CD14-positive monocyte (primary cell): ENCODE data around the gene GOLPH3. TPM values are rescaled to one million over a fixed set of nuclear protein-coding genes. Genes with fewer than 3 reads are reported as not detected.

ENCODE experiments used
- DNase-seq, 3 donors: peaks; one replicate each; pipeline ENCODE4 v3.0.0-alpha.2; 2011 to 2022
- H2AFZ ChIP-seq: 2 replicates; pipeline ENCODE4 v1.6.0; 2012; ENCODE audit warnings: mild to moderate bottlenecking, low read depth, low read length, inconsistent platforms; ENCODE audit not compliant: insufficient read depth, poor library complexity, severe bottlenecking
- H3K27ac ChIP-seq, 2 donors: 1 replicate in 1 of 2; 2 replicates in 1 of 2; pipeline ENCODE4 v1.5.1; 2012 to 2013; ENCODE audit warnings: low read length in 2 of 2, control low read depth in 1 of 2, inconsistent platforms in 1 of 2, low read depth in 1 of 2, mild to moderate bottlenecking in 1 of 2
- H3K27me3 ChIP-seq, 2 donors: one replicate each; pipeline versions ENCODE4 v1.6.0 to v1.6.1; 2011 to 2013; ENCODE audit warnings: low read length in 2 of 2; ENCODE audit not compliant: control insufficient read depth in 2 of 2, insufficient read depth in 2 of 2
- H3K36me3 ChIP-seq, 2 donors: replicated peaks in 1 of 2; 1 replicate in 1 of 2; 2 replicates in 1 of 2; pipeline versions ENCODE4 v1.5.1 to v1.6.1; 2012 to 2013; ENCODE audit warnings: low read length in 2 of 2, control low read depth in 1 of 2, inconsistent platforms in 1 of 2, mild to moderate bottlenecking in 1 of 2; ENCODE audit not compliant: insufficient read depth in 2 of 2, control insufficient read depth in 1 of 2
- H3K4me1 ChIP-seq, 2 donors: 1 replicate in 1 of 2; 2 replicates in 1 of 2; pipeline versions ENCODE4 v1.5.1 to v1.6.1; 2012 to 2013; ENCODE audit warnings: low read length in 2 of 2, control low read depth in 1 of 2, inconsistent platforms in 1 of 2, mild to moderate bottlenecking in 1 of 2, moderate library complexity in 1 of 2; ENCODE audit not compliant: insufficient read depth in 2 of 2, control insufficient read depth in 1 of 2
- H3K4me2 ChIP-seq: replicated peaks from 2 replicates; pipeline ENCODE3; 2012; ENCODE audit warnings: low read length, moderate library complexity, mild to moderate bottlenecking; ENCODE audit not compliant: poor library complexity, severe bottlenecking; ENCODE audit errors: extremely low read depth
- H3K4me3 ChIP-seq, 3 experiments: fragments of 200-600 bp in 1 of 3; sonication (generic) in 1 of 3; replicated peaks in 1 of 3; 1 replicate in 2 of 3; 2 replicates in 1 of 3; pipeline ENCODE4 v1.5.1; 2011 to 2013; ENCODE audit warnings: low read length in 3 of 3, mild to moderate bottlenecking in 3 of 3, control low read depth in 2 of 3, low read depth in 2 of 3, inconsistent platforms in 1 of 3, moderate library complexity in 1 of 3
- H3K79me2 ChIP-seq: 2 replicates; pipeline ENCODE4 v1.6.0; 2012; ENCODE audit warnings: mild to moderate bottlenecking, control low read depth, inconsistent platforms, low read length, moderate library complexity; ENCODE audit not compliant: insufficient read depth
- H3K9ac ChIP-seq: 2 replicates; pipeline ENCODE4 v1.6.0; 2017; ENCODE audit warnings: low read length, mild to moderate bottlenecking; ENCODE audit not compliant: insufficient read depth, poor library complexity, severe bottlenecking
- H3K9me3 ChIP-seq, 2 donors: replicated peaks in 1 of 2; 1 replicate in 1 of 2; 2 replicates in 1 of 2; pipeline versions ENCODE4 v1.5.1 to v1.6.1; 2012 to 2013; ENCODE audit warnings: low read length in 2 of 2, control low read depth in 1 of 2; ENCODE audit not compliant: control insufficient read depth in 1 of 2, insufficient read depth in 1 of 2
- H4K20me1 ChIP-seq: 2 replicates; pipeline ENCODE4 v1.6.0; 2012; ENCODE audit warnings: mild to moderate bottlenecking, low read length, control low read depth, moderate library complexity; ENCODE audit not compliant: insufficient read depth
- H3K27ac Mint-ChIP-seq, 7 donors: one replicate each; pipeline ENCODE4 v1.8.0; 2020; ENCODE audit warnings: mild to moderate bottlenecking in 7 of 7, mixed read lengths in 7 of 7, moderate library complexity in 6 of 7, inconsistent platforms in 2 of 7
- H3K27me3 Mint-ChIP-seq, 3 donors: one replicate each; pipeline ENCODE4 v1.8.0; 2021 to 2022; ENCODE audit warnings: low read depth in 3 of 3, mild to moderate bottlenecking in 3 of 3, mixed read lengths in 3 of 3, moderate library complexity in 3 of 3, inconsistent platforms in 1 of 3
- H3K36me3 Mint-ChIP-seq, 2 donors: one replicate each; pipeline ENCODE4 v1.8.0; 2020; ENCODE audit warnings: mixed read lengths in 2 of 2, inconsistent platforms in 1 of 2, mild to moderate bottlenecking in 1 of 2
- H3K4me1 Mint-ChIP-seq: one replicate; pipeline ENCODE4 v1.8.0; 2020; ENCODE audit warnings: mild to moderate bottlenecking, mixed read lengths
- H3K4me3 Mint-ChIP-seq, 2 donors: one replicate each; pipeline ENCODE4 v1.8.0; 2020; ENCODE audit warnings: mild to moderate bottlenecking in 2 of 2, mixed read lengths in 2 of 2, moderate library complexity in 1 of 2
- H3K9me3 Mint-ChIP-seq, 7 donors: one replicate each; pipeline ENCODE4 v1.8.0; 2020 to 2022; ENCODE audit warnings: mixed read lengths in 7 of 7, mild to moderate bottlenecking in 6 of 7, moderate library complexity in 6 of 7, inconsistent platforms in 2 of 7
- WGBS: methylation state at CpG from one replicate; pipeline ENCODE4 v1.1.5; 2013; ENCODE audit warnings: missing lambda C conversion rate; ENCODE audit not compliant: insufficient coverage; 5-methylcytosine and 5-hydroxymethylcytosine counted together
- intact Hi-C, 2 donors: fragments of 100-400 bp; cut with micrococcal nuclease; formaldehyde crosslinking; loops; one replicate each; pipeline versions ENCODE4 v1.15.0 to v1.15.1; 2023
- polyA plus RNA-seq, 3 donors: library from polyadenylated mRNA; depleted of rRNA in 1 of 3; unstranded in 2 of 3; stranded (reverse) in 1 of 3; fragments of 300-500 nt in 2 of 3; fragments of >200 nt in 1 of 3; fragmentation: Illumina TruSeq in 2 of 3; gene quantifications; 1 replicate in 2 of 3; 2 replicates in 1 of 3; pipeline ENCODE4 v1.2.3, GENCODE V29; 2012 to 2021
- TF ChIP-seq, protein P1 (sequence below): fragments of 200-600 bp; IDR thresholded peaks from one replicate; pipeline ENCODE4 v1.8.0; 2022; ENCODE audit warnings: antibody characterized with exemption, mild to moderate bottlenecking

Gene GOLPH3
- polyA plus RNA-seq, 3 donors = 25.1 to 108 (median 105) TPM

DNA sequence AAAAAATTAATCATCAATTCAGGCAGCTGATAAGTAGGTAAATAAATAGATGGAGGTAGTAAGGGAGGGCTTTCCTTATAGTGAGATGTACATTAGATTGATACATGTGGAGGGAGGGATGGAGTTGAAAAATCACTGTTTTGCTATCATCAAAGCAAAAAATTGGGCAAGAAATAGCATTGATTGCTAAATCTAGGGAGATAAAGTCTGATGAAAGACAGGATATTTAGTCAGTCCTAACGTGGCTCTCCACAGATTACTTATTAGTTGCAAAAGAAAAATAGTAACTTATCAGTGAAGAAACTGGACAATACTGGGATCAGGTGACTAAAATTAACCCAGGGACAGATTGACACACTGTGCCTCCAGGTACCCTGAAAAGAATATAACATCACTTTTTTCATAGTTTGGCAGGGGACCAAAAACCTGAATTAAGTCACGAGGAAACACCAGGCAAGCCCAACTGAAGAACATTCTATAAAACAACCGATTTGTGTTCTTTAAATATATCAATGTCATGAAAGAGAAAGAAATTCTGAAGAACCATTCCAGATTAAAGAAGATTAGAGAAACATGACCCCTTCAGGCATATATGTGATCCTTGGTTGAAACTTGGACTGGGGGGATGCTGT, 27.1 kb upstream of the GOLPH3 start:
- H3K4me3 Mint-ChIP-seq = no peak overlapping the region
- H2AFZ ChIP-seq = no peak overlapping the region
- no peak overlapping the region for H3K9ac ChIP-seq
- peaks cover 37 to 42% of the 10 kb centered on the region in 2 donors for H3K4me1 ChIP-seq
- no peaks in the 10 kb centered on the region for H3K79me2 ChIP-seq
- H3K36me3 Mint-ChIP-seq = no peaks in the 10 kb centered on the region
- intact Hi-C loops = no loop called here
- H3K27ac ChIP-seq = peak overlapping the region in 1 of 2 donors; percentile 52
- H3K4me2 ChIP-seq = peak overlapping the region; percentile 19
- peak in 2 of 3 donors; percentile 67 to 70 for DNase-seq
- WGBS = no CpG with 5 or more reads among the region's 3 CpGs
- no peaks in the 10 kb centered on the region for H3K9me3 ChIP-seq
- H3K27me3 ChIP-seq = no peaks in the 10 kb centered on the region
- H3K27me3 Mint-ChIP-seq = peaks cover 0 to 5% (median 0%) of the 10 kb centered on the region in 3 donors
- H3K4me1 Mint-ChIP-seq = peaks cover 43% of the 10 kb centered on the region
- H3K9me3 Mint-ChIP-seq = no peaks in the 10 kb centered on the region
- TF ChIP-seq, protein P1, sequence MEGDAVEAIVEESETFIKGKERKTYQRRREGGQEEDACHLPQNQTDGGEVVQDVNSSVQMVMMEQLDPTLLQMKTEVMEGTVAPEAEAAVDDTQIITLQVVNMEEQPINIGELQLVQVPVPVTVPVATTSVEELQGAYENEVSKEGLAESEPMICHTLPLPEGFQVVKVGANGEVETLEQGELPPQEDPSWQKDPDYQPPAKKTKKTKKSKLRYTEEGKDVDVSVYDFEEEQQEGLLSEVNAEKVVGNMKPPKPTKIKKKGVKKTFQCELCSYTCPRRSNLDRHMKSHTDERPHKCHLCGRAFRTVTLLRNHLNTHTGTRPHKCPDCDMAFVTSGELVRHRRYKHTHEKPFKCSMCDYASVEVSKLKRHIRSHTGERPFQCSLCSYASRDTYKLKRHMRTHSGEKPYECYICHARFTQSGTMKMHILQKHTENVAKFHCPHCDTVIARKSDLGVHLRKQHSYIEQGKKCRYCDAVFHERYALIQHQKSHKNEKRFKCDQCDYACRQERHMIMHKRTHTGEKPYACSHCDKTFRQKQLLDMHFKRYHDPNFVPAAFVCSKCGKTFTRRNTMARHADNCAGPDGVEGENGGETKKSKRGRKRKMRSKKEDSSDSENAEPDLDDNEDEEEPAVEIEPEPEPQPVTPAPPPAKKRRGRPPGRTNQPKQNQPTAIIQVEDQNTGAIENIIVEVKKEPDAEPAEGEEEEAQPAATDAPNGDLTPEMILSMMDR = no peak
- peak overlapping the region; percentile 51 to 80 (median 74) for H3K27ac Mint-ChIP-seq
- H4K20me1 ChIP-seq = no peaks in the 10 kb centered on the region
- peak overlapping the region in 1 of 3 experiments; percentile 21 for H3K4me3 ChIP-seq
- H3K36me3 ChIP-seq = no peaks in the 10 kb centered on the region

DNA sequence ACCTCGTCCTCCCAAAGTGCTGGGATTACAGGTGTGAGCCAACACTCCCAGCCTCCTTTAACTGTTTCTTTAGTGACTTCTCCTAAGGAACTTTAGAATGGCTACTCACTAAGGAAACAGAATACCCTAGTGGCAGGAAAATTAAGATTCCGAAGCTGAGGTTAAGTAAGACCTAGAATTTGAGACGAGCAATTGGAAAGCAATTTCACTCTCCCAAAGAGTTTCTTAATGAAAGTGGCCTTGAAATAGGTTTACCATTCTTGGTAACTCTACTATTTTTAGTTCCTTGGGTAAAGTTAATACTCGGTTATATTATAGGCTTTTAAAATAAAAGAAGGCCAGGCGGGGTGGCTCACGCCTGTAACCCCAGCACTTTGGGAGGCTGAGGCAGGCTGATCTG, 22.9 kb upstream of the GOLPH3 start:
- TF ChIP-seq, protein P1 = no peak
- H3K4me3 ChIP-seq = no peak overlapping the region
- WGBS = 100% methylated on average over 2 of the region's 6 CpGs
- intact Hi-C loops = no loop called here
- H3K4me1 ChIP-seq = peaks cover 31 to 33% of the 10 kb centered on the region in 2 donors
- Mint-ChIP-seq H3K27ac (no peak overlapping the region), H3K27me3 (peaks cover 0 to 1% (median 0%) of the 10 kb centered on the region in 3 donors), H3K9me3 (no peaks in the 10 kb centered on the region), H3K4me1 (peaks cover 34% of the 10 kb centered on the region), H3K4me3 (no peak overlapping the region), H3K36me3 (no peaks in the 10 kb centered on the region)
- no peak overlapping the region for H3K4me2 ChIP-seq
- no peak for DNase-seq
- H3K27me3 ChIP-seq = no peaks in the 10 kb centered on the region
- no peak overlapping the region for H3K27ac ChIP-seq
- no peak overlapping the region for H2AFZ ChIP-seq
- H3K79me2 ChIP-seq = no peaks in the 10 kb centered on the region
- H4K20me1 ChIP-seq = no peaks in the 10 kb centered on the region
- H3K9ac ChIP-seq = no peak overlapping the region
- H3K9me3 ChIP-seq = no peaks in the 10 kb centered on the region
- no peaks in the 10 kb centered on the region for H3K36me3 ChIP-seq
